HS-5 (cell line): Measurements from ENCODE around the gene ADAMTS4.
A peak's percentile ranks its signal among the peaks of the same experiment; 100 is the strongest.

Source experiments
- DNase-seq: peaks from one replicate; pipeline ENCODE4 v3.0.0-alpha.2; 2012; ENCODE audit warnings: low read depth

The ADAMTS4 gene

DNA sequence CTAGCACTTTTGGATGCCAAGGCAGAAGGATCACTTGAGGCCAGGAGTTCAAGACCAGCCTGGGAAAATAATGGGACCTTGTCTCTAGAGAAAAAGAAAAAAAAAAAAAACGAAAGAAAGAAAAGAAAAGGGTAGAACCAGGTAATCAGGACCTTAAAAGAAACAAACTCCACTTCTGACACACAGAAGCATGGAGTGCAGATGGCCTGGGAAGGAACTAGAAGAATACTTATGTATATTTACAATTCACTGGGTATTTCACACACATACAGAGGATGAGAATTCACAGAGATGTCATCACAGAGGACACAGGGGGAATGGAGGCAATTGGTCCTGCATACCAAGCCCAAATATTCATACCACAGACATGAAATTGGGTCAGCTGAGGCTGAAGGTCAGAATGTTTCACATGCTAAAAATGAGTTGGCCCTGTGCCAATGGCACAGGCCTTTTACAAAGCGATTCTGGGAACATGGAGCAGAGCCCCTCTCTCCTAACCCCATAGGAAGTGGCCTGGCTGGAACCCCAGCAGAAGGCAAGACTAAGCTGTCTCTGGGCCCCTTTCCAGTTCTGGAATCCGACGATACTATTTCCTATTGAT lies 26.0 kb downstream of the ADAMTS4 start:
- DNase-seq: peak; percentile 93

DNA sequence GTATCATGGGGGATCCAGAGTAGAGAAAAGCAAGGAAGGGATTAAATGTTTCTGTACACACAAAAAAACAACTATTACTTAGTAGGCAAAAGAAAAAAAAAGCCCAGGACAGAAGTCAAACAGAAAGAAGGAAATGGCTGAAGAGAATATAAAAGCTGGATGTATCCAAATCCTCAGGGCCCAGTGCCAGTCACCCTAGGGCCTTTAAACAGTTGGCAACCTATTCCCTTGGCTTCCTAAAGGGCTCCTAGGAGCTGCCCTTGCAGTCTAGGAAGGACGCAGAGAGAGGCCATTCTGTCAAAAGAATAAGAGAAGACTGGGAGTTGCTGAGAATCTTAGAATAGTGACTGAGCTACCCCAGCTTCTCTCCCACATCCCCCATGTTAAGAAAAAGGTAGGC lies 26.5 kb downstream of the ADAMTS4 start:
- no peak for DNase-seq

DNA sequence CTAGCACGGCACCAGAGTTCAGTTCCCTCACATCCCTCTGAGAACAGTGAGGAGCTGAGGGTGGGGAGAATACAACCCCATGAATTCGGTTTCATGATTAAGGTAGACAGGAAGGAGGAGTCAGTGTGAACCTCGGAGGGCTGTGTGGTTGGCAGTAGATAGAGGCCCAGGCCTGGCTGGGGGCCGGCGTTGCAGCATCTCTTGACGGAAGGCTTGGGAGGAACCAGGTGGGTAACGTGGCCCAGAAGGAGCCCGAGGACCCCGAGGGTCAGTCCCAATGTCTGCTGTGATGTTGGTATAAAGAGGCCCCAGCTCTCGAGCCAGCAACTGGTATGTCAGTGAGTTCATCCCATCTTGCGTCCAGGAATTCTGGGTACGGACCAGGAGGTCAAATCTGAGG lies 27.2 kb downstream of the ADAMTS4 start:
- DNase-seq: no peak

DNA sequence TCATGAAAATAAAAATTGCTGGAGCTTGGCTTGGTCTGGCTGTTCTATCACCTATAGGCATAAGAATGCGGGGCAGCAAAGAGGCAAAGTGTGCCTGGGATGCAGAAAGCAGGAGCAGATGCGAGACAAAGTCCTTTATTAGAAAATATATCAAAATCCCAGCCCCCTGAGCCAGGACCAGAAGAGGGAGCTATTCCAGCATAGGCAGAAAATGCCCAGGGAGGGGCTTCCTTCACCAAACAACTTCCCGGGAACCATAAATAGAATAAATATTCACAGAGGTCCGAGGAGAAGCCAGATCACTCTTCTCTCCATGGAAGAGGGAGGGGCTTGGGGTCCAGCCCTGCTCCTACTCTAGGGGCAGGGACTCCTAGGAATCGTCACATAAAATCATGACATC lies 27.7 kb downstream of the ADAMTS4 start:
- DNase-seq: no peak

DNA sequence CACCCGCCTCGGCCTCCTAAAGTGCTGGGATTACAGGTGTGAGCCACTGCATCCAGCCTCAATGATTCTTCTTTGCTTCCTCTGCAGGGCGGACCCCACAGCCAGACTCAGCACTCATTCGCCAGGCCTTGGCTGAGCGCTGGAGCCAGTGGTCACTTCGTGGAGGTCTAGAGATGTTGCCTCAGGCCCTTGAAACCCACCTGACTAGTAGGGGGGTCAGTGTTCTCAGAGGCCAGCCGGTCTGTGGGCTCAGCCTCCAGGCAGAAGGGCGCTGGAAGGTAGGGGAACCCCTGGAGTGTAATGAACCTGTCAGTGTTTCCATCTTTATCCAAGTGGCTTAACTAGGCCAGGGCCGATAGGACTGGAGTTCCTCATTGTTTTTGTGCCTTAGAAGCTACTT lies 29.9 kb downstream of the ADAMTS4 start:
- no peak for DNase-seq

DNA sequence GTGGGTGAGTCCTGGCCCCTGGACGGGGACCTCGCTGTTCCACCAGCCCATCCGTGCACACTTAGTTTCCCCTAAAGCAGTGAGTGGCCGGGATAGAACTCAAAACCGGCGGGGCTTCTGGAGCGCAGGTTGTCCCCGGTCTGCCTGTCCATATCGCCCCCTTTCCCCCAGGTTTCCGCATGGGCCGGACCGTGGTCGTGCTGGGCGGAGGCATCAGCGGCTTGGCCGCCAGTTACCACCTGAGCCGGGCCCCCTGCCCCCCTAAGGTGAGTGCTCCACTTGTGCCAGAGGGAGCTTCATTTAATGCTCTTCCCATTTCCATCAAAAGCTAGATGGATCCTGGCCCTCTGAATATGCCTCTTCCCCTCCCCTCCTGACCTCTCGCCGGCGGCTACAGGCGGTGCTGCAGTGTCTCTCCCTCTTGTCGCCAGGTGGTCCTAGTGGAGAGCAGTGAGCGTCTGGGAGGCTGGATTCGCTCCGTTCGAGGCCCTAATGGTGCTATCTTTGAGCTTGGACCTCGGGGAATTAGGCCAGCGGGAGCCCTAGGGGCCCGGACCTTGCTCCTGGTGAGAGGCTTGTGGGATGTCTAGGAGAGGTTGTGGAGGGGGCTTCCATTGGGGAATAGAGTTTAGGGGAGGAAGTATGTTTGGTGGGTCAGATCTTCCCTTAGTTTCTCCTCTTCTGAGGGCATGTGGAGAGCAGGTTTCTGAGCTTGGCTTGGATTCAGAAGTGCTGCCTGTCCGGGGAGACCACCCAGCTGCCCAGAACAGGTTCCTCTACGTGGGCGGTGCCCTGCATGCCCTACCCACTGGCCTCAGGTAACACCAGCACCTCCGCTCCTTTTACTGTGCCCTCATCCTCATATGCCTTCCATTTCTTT lies 31.9 kb downstream of the ADAMTS4 start:
- DNase-seq: no peak

DNA sequence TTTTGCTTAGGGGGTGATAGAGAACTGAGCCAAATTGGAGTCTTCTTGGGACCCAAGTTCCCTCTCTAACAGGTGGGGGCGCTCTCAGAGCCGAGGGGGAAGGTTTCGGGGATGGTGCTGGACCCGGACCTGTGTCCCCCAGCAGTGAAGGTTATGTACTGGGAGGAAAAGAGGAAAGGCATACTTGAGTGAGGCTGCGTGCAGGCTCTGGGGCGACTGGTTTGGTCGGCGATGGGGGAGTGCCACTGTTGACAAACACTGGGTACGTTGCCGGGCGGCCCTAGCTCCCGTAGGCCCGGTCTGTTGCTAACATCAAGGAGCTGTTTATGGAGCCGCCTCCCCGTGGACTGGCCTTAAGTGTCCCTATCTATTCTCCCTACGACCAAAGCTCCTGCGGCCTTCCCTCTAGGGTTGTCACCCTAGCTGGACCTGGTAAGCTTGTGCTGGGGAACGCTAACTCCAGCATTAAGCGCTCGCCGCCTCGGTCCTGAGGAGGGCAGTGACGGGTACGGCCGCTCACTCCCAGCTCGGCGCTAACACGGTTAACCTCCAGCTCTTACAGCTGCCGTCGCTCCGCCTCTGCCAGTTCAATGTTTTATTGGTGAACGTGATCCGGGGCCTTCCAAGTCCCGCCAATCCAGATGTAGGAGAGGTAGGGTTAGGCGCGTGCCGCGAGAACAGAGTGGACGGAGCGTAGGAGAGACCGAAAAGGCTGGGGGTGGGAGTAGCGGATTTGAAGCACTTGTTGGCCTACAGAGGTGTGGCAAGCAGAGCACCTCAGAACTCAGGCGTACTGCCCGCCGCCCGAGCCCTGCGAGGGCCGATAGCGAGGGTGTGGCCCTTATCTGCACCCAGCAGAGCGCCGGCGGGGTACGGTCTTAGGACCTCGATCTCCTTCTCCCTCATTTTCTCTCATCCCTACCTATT lies 32.8 kb downstream of the ADAMTS4 start, which contains the start of gene PPOX:
PPOX (plus strand) TSS at position 685 of the 927 bp plus-strand sequence. CDS start 422 bp downstream, outside the sequence.
- DNase-seq: peak; percentile 93

DNA sequence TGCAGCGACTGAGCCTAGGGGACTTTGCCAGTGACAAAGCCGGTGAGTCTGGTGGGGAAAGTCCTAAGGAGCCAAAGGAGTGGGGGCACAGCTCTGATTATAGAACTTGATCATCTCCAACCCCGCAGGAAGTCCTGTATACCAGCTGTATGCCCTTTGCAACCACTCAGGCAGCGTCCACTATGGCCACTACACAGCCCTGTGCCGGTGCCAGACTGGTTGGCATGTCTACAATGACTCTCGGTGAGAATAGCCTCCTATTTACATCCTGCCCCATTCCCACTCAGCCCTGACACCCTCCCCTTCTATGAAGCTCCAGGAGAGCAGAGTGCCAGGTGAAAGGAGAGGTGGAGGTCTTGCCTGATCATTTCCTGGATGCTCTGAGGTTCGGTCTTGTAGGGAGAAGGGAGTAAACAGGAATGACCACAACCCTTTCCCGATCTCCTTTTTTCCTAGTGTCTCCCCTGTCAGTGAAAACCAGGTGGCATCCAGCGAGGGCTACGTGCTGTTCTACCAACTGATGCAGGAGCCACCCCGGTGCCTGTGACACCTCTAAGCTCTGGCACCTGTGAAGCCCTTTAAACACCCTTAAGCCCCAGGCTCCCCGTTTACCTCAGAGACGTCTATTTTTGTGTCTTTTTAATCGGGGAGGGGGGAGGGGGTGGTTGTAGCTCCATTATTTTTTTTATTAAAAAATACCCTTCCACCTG lies 33.8 kb downstream of the ADAMTS4 start:
- DNase-seq: no peak

DNA sequence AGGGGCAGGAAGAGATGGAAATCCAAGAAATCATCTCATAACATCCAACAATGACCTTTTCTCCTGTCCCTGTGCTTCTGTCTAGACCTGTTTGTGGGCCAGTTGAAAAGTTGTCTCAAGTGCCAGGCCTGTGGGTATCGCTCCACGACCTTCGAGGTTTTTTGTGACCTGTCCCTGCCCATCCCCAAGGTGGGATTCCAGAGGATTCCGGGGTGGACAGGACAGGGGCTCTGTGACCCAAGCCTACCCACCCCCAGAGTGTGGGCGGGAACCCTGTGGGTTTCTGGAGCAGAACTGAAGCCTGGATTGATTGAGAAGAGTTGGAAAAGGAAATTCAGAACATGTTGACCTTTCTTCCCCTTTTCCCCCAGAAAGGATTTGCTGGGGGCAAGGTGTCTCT lies 35.1 kb downstream of the ADAMTS4 start:
- DNase-seq: no peak

DNA sequence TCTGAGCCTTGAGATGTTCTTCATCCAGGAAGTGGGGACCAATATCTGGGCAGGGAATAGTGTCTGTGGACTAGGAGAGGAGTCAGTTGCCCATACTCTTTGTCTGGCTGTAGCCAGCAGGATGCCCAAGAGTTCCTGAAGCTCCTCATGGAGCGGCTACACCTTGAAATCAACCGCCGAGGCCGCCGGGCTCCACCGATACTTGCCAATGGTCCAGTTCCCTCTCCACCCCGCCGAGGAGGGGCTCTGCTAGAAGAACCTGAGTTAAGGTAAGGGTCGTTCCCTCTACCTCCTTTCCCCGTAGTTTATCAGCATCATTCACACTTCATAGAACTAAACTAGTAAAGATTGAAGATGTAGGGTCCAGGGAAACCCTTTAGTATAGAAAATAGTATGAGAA lies 36.0 kb downstream of the ADAMTS4 start:
- no peak for DNase-seq

DNA sequence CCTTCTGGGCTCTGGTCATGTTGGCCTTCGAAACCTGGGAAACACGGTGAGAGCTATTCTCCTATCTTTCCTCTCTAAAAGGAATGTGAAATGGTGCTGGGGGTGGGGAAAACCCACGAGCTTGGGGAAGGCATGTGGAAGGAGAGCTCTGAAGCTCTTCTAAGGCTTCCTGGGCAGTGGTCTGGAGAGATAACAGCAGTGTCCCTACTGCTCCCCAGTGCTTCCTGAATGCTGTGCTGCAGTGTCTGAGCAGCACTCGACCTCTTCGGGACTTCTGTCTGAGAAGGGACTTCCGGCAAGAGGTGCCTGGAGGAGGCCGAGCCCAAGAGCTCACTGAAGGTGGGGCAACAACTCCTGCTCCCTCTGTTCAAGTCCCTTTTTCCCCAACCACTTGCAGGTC lies 36.8 kb downstream of the ADAMTS4 start:
- DNase-seq: no peak

DNA sequence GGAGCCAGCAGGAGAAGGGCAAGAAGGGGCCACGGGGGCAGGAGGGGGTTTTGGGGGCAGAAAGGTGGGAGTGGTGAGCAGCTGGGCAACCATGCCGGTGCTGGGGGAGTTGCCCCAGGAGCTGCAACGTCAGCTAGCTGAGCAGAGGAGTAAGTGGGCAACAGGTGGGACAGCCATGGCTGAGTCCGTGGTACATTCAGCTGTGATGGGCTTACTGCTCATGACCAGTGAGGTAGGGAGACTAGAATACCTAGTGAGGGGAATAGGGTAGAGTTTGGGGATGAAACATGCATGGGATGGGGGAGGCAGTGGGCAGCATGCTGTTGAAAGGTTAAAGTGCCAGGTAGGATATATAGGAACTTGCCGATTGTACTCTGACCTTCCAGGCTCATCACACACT lies 37.2 kb downstream of the ADAMTS4 start:
- no peak for DNase-seq

DNA sequence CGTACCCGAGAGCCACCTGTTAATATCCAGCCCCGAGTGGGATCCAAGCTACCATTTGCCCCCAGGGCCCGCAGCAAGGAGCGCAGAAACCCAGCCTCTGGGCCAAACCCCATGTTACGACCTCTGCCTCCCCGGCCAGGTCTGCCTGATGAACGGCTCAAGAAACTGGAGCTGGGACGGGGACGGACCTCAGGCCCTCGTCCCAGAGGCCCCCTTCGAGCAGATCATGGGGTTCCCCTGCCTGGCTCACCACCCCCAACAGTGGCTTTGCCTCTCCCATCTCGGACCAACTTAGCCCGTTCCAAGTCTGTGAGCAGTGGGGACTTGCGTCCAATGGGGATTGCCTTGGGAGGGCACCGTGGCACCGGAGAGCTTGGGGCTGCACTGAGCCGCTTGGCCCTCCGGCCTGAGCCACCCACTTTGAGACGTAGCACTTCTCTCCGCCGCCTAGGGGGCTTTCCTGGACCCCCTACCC lies 38.1 kb downstream of the ADAMTS4 start:
- no peak for DNase-seq

DNA sequence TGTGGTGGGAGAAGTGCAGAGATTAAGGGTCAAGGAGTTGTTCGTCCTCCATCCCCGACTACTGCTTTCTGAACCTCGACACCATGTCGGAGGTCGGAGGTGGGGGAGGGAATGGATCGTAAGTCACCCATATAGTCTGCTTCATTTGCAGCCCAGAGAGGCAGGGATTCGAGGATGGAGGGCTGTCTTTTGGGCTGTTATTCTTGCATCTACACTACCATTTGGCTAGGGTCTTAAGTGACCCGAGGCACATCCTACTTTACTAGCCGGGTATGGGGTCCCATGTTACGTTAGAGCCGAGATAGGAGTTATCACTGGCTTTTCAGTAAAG lies 39.0 kb downstream of the ADAMTS4 start:
- no peak for DNase-seq

DNA sequence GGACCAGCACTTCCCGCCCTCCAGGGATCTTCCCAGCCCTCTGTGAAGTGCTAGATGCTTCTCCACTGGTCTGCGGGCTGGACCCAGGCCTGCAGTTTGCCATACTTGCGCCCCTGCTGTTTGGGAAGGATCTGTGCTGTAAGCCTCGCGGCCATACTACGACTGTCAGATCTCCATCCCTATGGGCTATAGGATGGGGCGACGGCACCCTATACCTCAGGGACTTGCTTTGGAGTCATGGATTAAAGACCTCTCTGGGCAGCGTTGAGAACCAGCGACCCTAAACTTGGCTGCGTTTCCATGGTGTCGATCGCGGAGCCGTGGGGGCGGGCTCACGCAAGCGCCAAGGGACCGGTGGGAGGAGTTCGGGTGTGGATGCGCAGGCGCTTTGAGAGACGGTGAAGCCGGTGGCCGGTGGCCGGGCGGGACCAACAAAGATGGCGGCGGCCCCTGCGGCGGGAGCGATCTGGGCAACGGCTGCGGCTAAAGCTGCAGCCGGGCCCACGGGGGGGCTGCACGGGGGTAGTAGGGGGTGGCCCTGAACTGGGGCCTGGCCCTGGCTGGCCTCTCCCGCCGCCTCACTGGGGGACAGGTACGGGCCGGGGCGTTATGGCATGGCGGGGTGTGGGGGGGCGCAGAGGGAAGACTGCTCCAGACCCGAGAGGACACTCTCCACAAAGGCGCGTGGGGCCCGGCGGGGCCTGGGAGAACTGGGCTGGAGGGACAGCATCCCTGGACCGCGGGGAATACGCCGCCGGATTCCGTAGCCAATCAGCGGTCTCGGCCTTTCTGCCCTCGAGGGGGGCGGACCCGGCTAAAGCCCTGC lies 39.6 kb downstream of the ADAMTS4 start, which contains the start of gene USP21:
USP21 (plus strand) TSS at position 414 of the 826 bp plus-strand sequence. CDS start 1,141 bp downstream, outside the sequence.
- peak; percentile 49 for DNase-seq

DNA sequence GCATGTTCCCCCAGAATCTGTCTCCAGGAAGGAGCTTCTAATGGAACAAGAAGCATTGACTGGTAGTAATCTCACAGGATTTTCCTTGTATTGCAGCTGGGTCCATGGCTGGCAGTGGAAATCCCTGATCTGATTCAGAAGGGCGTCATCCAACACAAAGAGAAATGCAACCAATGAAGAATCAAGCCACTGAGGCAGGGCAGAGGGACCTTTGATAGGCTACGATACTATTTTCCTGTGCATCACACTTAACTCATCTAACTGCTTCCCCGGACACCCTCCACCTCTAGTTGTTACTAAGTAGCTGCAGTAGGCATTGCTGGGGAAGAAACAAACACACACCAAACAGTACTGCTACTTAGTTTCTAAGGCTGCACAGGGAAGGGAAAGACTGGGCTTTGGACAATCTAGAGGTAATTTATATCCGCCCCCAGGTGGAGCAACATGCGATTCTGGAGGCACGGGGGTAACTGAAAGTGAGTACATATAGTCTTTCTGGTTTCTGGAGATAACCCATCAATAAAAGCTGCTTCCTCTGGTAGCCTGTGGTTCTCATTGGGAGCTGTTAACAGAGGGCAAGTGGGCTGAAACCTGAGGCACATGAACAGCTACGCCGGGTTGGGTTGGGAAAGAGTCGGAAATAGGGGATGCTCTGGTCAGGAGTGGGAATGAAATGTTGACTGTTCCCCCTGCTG lies 40.4 kb downstream of the ADAMTS4 start:
- no peak for DNase-seq

DNA sequence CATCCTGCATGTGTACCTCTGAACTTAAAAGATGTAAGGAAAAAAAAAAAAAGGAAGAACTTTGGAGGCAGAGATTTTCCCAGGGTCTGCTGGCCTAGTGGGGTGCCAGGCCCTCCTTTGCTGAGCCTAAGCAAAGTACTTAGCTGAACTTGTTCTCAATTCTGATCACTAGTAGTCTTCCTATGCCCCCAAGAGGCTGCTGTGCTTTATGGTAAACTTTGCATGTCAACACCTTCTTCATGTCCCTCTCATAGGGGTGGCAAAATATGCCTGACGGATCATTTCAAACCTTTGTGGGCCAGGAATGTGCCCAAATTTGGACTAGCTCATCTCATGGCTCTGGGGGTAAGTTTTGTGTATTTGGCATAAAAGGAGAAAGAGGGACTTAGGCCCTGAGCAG lies 41.0 kb downstream of the ADAMTS4 start:
- DNase-seq: no peak

DNA sequence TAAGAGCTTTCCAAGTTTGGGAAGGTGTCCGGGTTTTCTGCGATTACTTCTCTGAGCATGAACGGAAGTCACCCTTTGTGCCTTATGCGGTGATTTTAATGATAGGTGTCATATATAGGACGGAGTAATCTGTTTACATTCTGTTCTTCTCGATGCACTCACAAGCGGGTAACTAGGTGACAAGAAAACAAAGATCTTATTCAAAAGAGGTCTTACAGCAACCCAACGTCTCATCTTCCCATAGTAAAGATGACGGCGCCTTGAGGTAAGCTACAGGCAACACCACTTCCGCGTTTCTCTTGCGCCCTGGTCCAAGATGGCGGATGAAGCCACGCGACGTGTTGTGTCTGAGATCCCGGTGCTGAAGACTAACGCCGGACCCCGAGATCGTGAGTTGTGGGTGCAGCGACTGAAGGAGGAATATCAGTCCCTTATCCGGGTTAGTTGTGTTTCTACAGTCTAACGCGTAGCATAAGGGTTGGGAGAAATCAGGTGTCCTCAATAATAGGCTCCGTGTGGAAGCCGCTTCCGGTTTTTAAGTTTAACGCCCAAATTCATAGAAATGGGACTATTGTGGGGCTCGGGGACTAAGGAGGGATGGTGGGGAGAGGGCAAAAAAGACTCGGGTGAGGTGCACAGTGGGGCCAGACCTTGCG lies 45.0 kb downstream of the ADAMTS4 start, which contains the start of gene UFC1:
UFC1 (plus strand) TSS at position 297 of the 656 bp plus-strand sequence; CDS start at position 317, 20 bp downstream.
- peak; percentile 84 for DNase-seq

DNA sequence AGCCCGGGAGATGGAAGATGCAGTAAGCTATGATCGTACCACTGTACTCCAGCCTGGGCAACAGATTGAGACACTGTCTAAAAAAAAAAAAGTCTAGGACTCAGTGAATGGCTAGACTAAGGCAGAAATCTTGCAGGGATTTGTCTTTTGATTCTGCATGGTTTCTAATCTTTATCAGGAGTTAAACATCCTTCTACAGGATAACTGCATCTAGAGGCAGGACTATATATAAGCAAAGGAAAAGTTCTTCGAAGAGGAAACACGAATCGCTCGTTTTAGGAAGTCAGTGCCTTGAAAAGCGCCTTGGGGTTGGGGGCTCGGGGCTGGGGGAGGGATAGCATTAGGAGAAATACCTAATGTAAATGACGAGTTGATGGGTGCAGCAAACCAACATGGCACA lies 45.7 kb downstream of the ADAMTS4 start:
- no peak for DNase-seq
